Stimulated activated CD4-positive, alpha-beta T cell treated with anti-CD3 and anti-CD28 coated beads, Interleukin-4, amount 100 ng/mL, for 1 hour (primary cell): Measurements from ENCODE around the gene MOSPD2.

ENCODE experiments used
- DNase-seq: peaks from one replicate; pipeline ENCODE4 v3.0.0-alpha.2; 2020

MOSPD2 gene

GRCh38 chrX:14916017-14916674 is 42.9 kb downstream of the MOSPD2 start:
- no peak for DNase-seq

GRCh38 chrX:14919407-14919806 is 46.2 kb downstream of the MOSPD2 start:
- DNase-seq: no peak

DNA sequence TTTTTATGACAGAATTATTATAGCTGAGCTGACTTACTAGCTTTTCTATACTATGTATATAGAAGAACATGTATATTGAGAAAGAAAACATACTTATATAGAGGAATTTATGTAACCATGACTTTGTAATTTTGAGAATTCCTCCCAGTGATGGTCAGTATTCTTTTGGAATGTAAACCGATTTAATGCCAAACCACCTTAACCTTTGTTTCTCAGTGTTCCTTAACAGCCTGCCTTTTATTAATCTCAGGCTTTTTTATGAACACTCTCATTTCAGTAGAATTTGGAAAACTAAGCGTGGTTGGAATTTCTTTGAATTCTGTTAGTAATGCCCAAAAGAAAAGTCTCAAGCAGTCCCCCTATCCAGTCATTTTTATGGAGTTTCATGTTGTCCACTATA is 47.0 kb downstream of the MOSPD2 start:
- DNase-seq: no peak

- DNase-seq: no peak
These were observed 49.2 kb downstream of the MOSPD2 start for GRCh38 chrX:14922437-14922836.

DNA sequence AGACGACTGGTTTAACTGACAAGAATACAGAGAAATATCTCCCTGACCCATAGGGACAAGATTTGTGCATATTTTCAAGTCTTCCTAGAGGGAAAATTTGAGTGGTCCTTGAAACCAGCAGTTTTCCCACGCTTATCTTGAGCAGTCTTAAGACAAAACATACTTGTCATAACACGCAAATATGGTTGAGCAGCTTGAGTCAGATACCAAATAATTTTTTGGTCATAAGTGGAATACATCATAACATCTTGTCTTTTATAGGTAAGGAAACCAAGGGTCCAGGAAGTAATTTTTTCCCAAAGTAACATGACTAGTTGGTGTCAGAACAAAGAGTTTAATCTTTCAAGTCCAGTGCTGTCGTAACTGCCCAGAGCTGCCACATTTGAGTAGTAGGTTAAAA is 50.5 kb downstream of the MOSPD2 start:
- no peak for DNase-seq

DNA sequence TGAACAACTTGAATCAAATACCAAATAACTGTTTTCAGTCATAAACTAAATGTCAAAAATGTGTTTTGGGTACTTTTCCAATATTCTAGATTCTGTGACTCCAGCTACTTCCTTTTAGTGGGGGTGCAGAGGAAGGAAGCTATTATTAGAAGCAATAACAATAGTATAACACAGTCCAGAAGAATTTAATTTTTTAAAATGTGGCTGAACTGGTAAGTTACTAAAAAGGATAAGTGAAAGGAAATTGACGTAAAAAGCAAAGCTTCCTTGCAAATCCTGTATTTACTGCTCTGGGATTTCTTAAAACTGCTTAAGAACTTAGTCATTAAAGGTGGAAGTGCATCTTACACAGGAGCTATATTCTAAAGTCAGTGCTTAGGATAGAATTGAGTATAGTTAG is 53.2 kb downstream of the MOSPD2 start:
- no peak for DNase-seq

GRCh38 chrX:14927401-14927800 is 54.2 kb downstream of the MOSPD2 start:
- no peak for DNase-seq

GRCh38 chrX:14930663-14931062 is 57.4 kb downstream of the MOSPD2 start:
- DNase-seq: no peak

DNA sequence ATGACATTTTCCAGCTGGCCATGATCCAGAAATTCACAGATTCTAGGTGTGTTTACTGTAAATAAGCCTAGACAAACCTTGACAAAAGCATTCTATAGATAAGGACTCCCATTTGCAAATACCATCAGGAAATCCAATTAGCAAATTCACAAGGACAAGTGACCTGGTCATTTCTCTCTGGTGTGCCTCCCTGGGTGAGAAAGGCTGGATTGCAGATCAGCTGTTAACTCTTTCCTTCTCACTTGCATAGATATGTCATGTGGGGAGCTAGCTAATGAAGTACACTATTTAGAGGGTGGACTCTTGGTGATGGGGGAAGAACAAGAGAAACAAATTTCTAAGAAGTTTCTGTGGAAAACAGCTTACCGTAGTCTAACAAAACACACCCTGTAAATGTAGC is 58.9 kb downstream of the MOSPD2 start:
- no peak for DNase-seq

DNA sequence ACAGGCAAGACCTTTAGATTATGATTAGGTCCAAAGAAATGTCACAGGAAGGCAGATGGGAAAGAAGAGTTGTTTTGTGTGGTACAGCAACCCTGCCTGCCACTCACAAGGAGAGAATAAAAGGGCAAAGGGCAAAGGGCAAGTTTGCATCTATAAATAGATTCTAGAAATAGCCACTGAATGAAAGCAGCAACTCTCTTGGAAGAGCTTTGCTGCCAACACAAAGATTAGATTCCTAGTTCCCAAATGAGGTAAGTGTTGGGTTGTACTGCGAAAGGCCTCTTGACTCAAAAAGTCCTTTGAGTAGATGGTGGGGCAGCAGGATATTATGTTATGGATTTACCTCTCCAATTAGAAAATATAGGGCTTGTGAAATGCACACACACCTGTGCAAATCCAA is 61.2 kb downstream of the MOSPD2 start:
- no peak for DNase-seq

GRCh38 chrX:14936561-14936960 is 63.3 kb downstream of the MOSPD2 start:
- DNase-seq: no peak

GRCh38 chrX:14939644-14940043 is 66.4 kb downstream of the MOSPD2 start:
- no peak for DNase-seq

- no peak for DNase-seq
These were observed 68.1 kb downstream of the MOSPD2 start for GRCh38 chrX:14941301-14941700.

GRCh38 chrX:14942341-14942740 is 69.1 kb downstream of the MOSPD2 start:
- no peak for DNase-seq

DNA sequence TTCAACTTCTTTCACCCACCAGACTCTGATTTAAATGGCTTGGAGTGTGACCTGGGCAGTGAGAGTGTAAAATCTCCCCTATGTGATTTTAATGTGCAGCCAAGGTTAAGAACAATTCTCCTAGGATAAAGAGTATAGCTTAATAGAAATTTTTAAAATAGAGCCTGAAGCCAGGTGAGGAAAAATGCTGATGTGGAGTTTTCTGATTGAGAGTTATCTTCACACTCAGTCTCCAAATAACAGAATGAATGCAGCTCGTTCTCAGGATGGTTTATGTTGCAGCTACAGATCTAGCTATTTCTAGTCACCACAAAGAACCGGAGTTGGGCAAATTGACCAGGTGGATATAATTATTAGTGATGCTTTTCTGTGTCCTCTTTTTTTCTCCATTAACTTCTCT is 70.7 kb downstream of the MOSPD2 start:
- DNase-seq: no peak

GRCh38 chrX:14946606-14947155 is 73.5 kb downstream of the MOSPD2 start:
- no peak for DNase-seq

GRCh38 chrX:14948691-14949090 is 75.5 kb downstream of the MOSPD2 start:
- no peak for DNase-seq

DNA sequence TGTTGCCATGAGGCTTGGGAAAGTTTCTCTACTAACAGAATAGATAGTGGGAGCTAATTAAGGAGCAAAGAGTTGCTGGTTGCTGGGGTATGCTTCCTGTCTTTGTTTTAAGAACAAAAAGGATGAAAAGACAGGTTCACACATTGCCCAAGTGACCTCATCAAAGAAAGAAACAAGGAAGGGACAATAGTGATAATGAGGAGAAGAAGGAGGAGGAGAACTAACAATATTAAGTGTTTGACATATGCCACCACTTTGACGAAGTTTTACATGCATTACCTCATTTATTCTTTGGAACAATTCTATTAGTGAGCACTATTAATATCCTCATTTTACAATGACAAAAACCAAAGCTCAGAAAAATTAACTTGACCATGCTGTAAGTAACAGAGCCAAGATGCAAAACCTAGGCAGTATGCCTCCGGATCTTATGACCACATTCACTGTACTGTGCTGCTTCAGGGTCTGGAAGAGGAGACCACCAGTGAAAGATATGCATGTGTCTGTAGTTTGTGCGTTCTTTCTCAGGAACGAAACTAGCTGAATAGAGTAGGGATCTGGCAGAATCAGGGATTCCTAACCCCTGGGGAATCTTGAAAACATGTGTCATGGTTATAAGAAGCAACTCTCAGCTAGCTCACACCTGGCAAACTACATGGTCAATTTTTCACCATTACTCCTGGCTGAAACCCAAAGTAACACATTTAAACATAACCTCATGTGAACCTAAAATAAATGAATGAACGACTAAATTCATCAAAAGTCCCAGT is 83.8 kb downstream of the MOSPD2 start:
- DNase-seq: no peak

GRCh38 chrX:14963447-14964236 is 90.4 kb downstream of the MOSPD2 start:
- no peak for DNase-seq

DNA sequence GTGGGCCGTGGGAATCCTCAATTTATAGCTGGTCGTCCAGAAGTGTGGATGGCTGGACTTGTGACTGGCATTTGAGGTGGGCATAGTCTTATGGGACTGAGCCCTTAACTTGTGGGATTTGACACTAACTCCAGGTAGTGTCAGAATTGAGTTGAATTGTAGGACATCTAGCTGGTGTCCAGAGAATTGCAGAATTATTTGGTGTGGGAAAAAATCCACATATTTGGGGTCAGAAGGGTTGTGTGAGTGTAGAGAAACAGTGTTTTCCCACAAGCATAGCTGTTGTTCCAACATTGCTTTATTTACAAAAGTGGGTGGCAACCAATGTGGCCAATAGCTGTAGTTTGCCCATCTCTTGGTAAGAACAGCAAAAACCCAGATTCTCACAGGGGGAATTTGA is 91.3 kb downstream of the MOSPD2 start:
- DNase-seq: no peak
